HEK293 (cell line): ENCODE results near the gene POLD2.

Experiments
- CTCF ChIA-PET: fragments of 350-600 bp; formaldehyde crosslinking; extraction: SDS; loops from one replicate; lab custom pipeline; 2021; ENCODE audit warnings: antibody characterized with exemption; lab: Yijun Ruan, JAX
- POLR2A ChIA-PET: fragments of 300-600 bp; formaldehyde crosslinking; extraction: SDS; loops from one replicate; lab custom pipeline; 2020; ENCODE audit warnings: antibody characterized with exemption, inconsistent platforms; lab: Yijun Ruan, JAX
- H3K27ac ChIP-seq: fragments of 200-500 bp; sonication (Bioruptor generic); 2 replicates; pipeline ENCODE4 v1.5.1; 2014; ENCODE audit warnings: low read depth, low read length, control low read depth, inconsistent platforms; ENCODE audit errors: extremely low read depth
- H3K36me3 ChIP-seq, 2 experiments: fragments of 200-500 bp in 1 of 2; sonication (Bioruptor generic) in 1 of 2; 1 replicate in 1 of 2; 2 replicates in 1 of 2; pipeline ENCODE4 v1.5.1; 2014 to 2017; ENCODE audit warnings: inconsistent platforms in 2 of 2, low read length in 2 of 2; ENCODE audit not compliant: control insufficient read depth in 2 of 2, insufficient read depth in 1 of 2
- H3K4me1 ChIP-seq: fragments of 200-500 bp; sonication (Bioruptor generic); 2 replicates; pipeline ENCODE4 v1.5.1; 2014; ENCODE audit warnings: mild to moderate bottlenecking, low read length, inconsistent platforms; ENCODE audit not compliant: control insufficient read depth, insufficient read depth
- H3K4me3 ChIP-seq: 2 replicates; pipeline ENCODE4 v1.5.1; 2011; ENCODE audit warnings: low read depth, mild to moderate bottlenecking, control low read depth, low read length, moderate library complexity
- H3K9me3 ChIP-seq: fragments of 200-500 bp; sonication (Bioruptor generic); 2 replicates; pipeline ENCODE4 v1.5.1; 2014; ENCODE audit warnings: low read depth, low read length, inconsistent platforms; ENCODE audit not compliant: control insufficient read depth, insufficient read depth
- BCL11B ChIP-seq: fragments of 450-650 bp; formaldehyde crosslinking; IDR thresholded peaks from 2 replicates; pipeline ENCODE4 v1.5.1; 2016; ENCODE audit warnings: low read depth, missing biosample characterization, missing genetic modification characterization
- GLIS1 ChIP-seq: fragments of 450-650 bp; formaldehyde crosslinking; IDR thresholded peaks from 2 replicates; pipeline ENCODE4 v1.5.1; 2016; ENCODE audit warnings: missing biosample characterization, missing genetic modification characterization
- HIC1 ChIP-seq: fragments of 450-650 bp; formaldehyde crosslinking; IDR thresholded peaks from 2 replicates; pipeline ENCODE4 v1.5.1; 2016; ENCODE audit warnings: missing biosample characterization, missing genetic modification characterization
- MEIS1 ChIP-seq: sonication (generic); formaldehyde crosslinking; IDR thresholded peaks from 2 replicates; pipeline ENCODE4 v1.8.1; 2022; ENCODE audit warnings: missing genetic modification reagents, mild to moderate bottlenecking, borderline replicate concordance
- PRDM6 ChIP-seq: fragments of 450-650 bp; formaldehyde crosslinking; IDR thresholded peaks from 2 replicates; pipeline ENCODE4 v1.5.1; 2017; ENCODE audit warnings: missing biosample characterization, missing genetic modification characterization
- RBAK ChIP-seq: fragments of 450-650 bp; formaldehyde crosslinking; IDR thresholded peaks from 2 replicates; pipeline ENCODE4 v1.5.1; 2016; ENCODE audit warnings: missing biosample characterization, missing genetic modification characterization
- ZFP37 ChIP-seq: fragments of 450-650 bp; formaldehyde crosslinking; IDR thresholded peaks from 2 replicates; pipeline ENCODE4 v1.5.1; 2016; ENCODE audit warnings: missing biosample characterization, missing genetic modification characterization
- ZNF221 ChIP-seq: fragments of 450-650 bp; formaldehyde crosslinking; IDR thresholded peaks from 2 replicates; pipeline ENCODE4 v1.5.1; 2017; ENCODE audit warnings: missing biosample characterization, missing genetic modification characterization, borderline replicate concordance
- ZNF23 ChIP-seq: fragments of 450-650 bp; formaldehyde crosslinking; IDR thresholded peaks from 2 replicates; pipeline ENCODE4 v1.5.1; 2016; ENCODE audit warnings: missing biosample characterization, missing genetic modification characterization, borderline replicate concordance
- ZNF292 ChIP-seq: fragments of 450-650 bp; formaldehyde crosslinking; IDR thresholded peaks from 2 replicates; pipeline ENCODE4 v1.5.1; 2016; ENCODE audit warnings: low read depth, missing biosample characterization, missing genetic modification characterization, borderline replicate concordance
- ZNF324 ChIP-seq: fragments of 450-650 bp; formaldehyde crosslinking; IDR thresholded peaks from 2 replicates; pipeline ENCODE4 v1.5.1; 2016; ENCODE audit warnings: missing biosample characterization, missing genetic modification characterization
- ZNF362 ChIP-seq: fragments of 450-650 bp; formaldehyde crosslinking; IDR thresholded peaks from 2 replicates; pipeline ENCODE4 v1.5.1; 2016; ENCODE audit warnings: missing biosample characterization, missing genetic modification characterization
- ZNF37A ChIP-seq: fragments of 450-650 bp; IDR thresholded peaks from 2 replicates; pipeline ENCODE4 v1.5.1; 2018; ENCODE audit warnings: missing biosample characterization, missing genetic modification characterization
- ZNF423 ChIP-seq: fragments of 450-650 bp; formaldehyde crosslinking; IDR thresholded peaks from 2 replicates; pipeline ENCODE4 v1.5.1; 2016; ENCODE audit warnings: missing biosample characterization, missing genetic modification characterization
- ZNF677 ChIP-seq: fragments of 450-650 bp; IDR thresholded peaks from 2 replicates; pipeline ENCODE4 v1.5.0; 2018; ENCODE audit warnings: missing biosample characterization, mild to moderate bottlenecking, missing genetic modification characterization, moderate library complexity
- ZSCAN16 ChIP-seq: fragments of 450-650 bp; formaldehyde crosslinking; IDR thresholded peaks from 2 replicates; pipeline ENCODE4 v1.5.1; 2016; ENCODE audit warnings: missing biosample characterization, missing genetic modification characterization
- ZSCAN5A ChIP-seq: fragments of 450-650 bp; formaldehyde crosslinking; IDR thresholded peaks from 2 replicates; pipeline ENCODE4 v1.5.1; 2016; ENCODE audit warnings: missing biosample characterization, missing genetic modification characterization

Gene POLD2

GRCh38 chr7:44096326-44096881 lies 26.9 kb downstream of the POLD2 start:
- POLR2A ChIA-PET, result no interaction called here
- Histone ChIP-seq H3K36me3 (no peaks in the 10 kb centered on the region), H3K4me3 (no peak overlapping the region), H3K27ac (no peak overlapping the region), H3K9me3 (no peaks in the 10 kb centered on the region), H3K4me1 (no peaks in the 10 kb centered on the region; the same call in 1 of the 2 replicates)
- CTCF ChIA-PET, result interaction anchor here (0.7 kb wide), 1 partner anchor 127 kb away, joined by 4 read pairs; no protein-coding TSS in a partner anchor
- TF ChIP-seq ZNF37A (tag by site-specific recombination) (no peak), ZNF423 (tag by site-specific recombination) (no peak), MEIS1 (CRISPR knock-in tag) (no peak), GLIS1 (no peak), HIC1 (tag by site-specific recombination) (no peak), ZNF677 (tag by site-specific recombination) (no peak), ZNF292 (tag by site-specific recombination) (no peak), ZNF362 (tag by site-specific recombination) (no peak), ZSCAN16 (tag by site-specific recombination) (no peak), ZNF23 (tag by site-specific recombination) (no peak), PRDM6 (no peak), ZNF221 (tag by site-specific recombination) (no peak), ZFP37 (tag by site-specific recombination) (no peak), RBAK (tag by site-specific recombination) (no peak), BCL11B (tag by site-specific recombination) (no peak), ZNF324 (no peak)

- CTCF ChIA-PET, result no interaction called here
- H3K4me3 ChIP-seq, result no peak overlapping the region
- TF ChIP-seq ZSCAN5A (tag by site-specific recombination), result no peak
- TF ChIP-seq, all 188 proteins: peak for 0
- Histone ChIP-seq H3K4me1 (no peaks in the 10 kb centered on the region; the same call in 1 of the 2 replicates), H3K9me3 (no peaks in the 10 kb centered on the region), H3K27ac (no peak overlapping the region), H3K36me3 (no peaks in the 10 kb centered on the region)
- POLR2A ChIA-PET, result no interaction called here
Measured at GRCh38 chr7:44095781-44096180, 27.6 kb downstream of the POLD2 start.
